ENCODE results near the gene CHN2. TPM values are rescaled to one million over a fixed set of nuclear protein-coding genes. Genes with fewer than 3 reads are reported as not detected.

The CHN2 gene
- total RNA-seq, 5 donors from 2014 or later (not counting 1 experiment from before 2014, with no cell fraction given) = 4.5 to 9.0 (median 6.6) TPM

DNA sequence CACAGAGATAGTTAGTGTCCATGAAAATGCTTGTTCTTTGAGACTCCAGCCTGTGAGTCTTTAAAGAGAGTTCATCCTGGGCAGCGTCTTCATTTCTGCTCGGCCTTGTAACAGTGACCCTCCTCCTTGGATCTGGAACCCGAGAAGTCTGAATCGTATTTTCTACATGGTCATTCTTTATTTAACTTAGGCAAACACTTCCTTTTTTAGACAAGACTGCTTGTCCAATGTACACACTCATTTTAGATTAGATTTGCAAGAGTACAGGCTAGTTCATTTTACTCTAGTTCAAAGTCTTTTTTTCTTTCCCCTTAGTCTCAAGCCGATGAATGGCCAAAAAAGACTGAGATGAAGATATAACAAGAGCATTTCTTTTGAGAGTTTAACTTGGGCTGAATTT is 133.5 kb downstream of the CHN2 start:
- Mint-ChIP-seq H3K27ac (no peak overlapping the region), H3K9me3 (peaks cover 0 to 3% (median 0%) of the 10 kb centered on the region in 3 donors), H3K27me3 (no peaks in the 10 kb centered on the region), H3K4me1 (peaks cover 11 to 22% (median 11%) of the 10 kb centered on the region in 3 donors), H3K36me3 (no peaks in the 10 kb centered on the region), H3K4me3 (no peak overlapping the region)
- Histone ChIP-seq H3K9me3 (no peaks in the 10 kb centered on the region), H3K27ac (ENCODE audit: low read length) (no peak overlapping the region), H3K27me3 (replicated peaks in 1 of 2; ENCODE audit: control insufficient read depth in 2 of 2, extremely low read depth in 1 of 2, insufficient read depth in 2 of 2, low read length in 1 of 2) (no peaks in the 10 kb centered on the region), H3K4me3 (ENCODE audit: control insufficient read depth in 1 of 2, extremely low read depth in 1 of 2, low read length in 1 of 2) (no peak overlapping the region), H3K36me3 (ENCODE audit: control insufficient read depth in 2 of 2, extremely low read depth in 1 of 2, insufficient read depth in 1 of 2, low read length in 1 of 2) (no peaks in the 10 kb centered on the region), H3K4me1 (ENCODE audit: control insufficient read depth in 1 of 2, extremely low read depth in 1 of 2, insufficient read depth in 2 of 2, low read length in 2 of 2) (peaks cover 0 to 15% of the 10 kb centered on the region in 2 experiments)
- DNase-seq (no peak), ATAC-seq (replicated peaks in 1 of 4) (no peak)
- WGBS (ENCODE audit: insufficient coverage) = 80% methylated on average over 1 of the region's 5 CpGs
- ChIA-PET POLR2A (no interaction called here), CTCF (no interaction called here)

DNA sequence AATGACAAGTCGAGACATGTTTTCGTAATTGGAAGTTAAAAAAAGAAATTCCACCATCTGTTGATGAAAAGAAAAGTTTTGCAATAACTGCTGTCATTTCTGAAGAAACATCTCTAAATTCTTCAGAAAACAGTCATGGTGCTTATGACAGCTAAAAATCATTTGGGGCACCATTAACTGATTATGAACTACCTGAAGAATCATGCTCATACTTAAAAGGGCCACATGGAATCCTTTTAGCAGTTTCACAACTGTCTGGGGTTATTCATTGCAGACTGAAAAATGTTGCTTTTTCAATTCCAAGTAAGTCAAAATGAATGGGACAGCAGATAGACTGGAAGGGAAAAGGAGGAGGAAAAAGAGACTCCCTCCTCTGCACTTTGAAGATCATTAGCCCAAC is 134.2 kb downstream of the CHN2 start:
- no peak overlapping the region for H3K4me3 ChIP-seq (ENCODE audit: control insufficient read depth in 1 of 2, extremely low read depth in 1 of 2, low read length in 1 of 2)
- Mint-ChIP-seq H3K36me3 (no peaks in the 10 kb centered on the region), H3K4me3 (no peak overlapping the region), H3K4me1 (peaks cover 11 to 22% (median 11%) of the 10 kb centered on the region in 3 donors), H3K9me3 (peaks cover 0 to 3% (median 0%) of the 10 kb centered on the region in 3 donors), H3K27me3 (no peaks in the 10 kb centered on the region), H3K27ac (no peak overlapping the region)
- H3K4me1 ChIP-seq (ENCODE audit: control insufficient read depth in 1 of 2, extremely low read depth in 1 of 2, insufficient read depth in 2 of 2, low read length in 2 of 2) = peaks cover 0 to 15% of the 10 kb centered on the region in 2 experiments
- no peaks in the 10 kb centered on the region for H3K27me3 ChIP-seq (replicated peaks in 1 of 2; ENCODE audit: control insufficient read depth in 2 of 2, extremely low read depth in 1 of 2, insufficient read depth in 2 of 2, low read length in 1 of 2)
- no CpG with 5 or more reads among the region's 2 CpGs for WGBS (ENCODE audit: insufficient coverage)
- CTCF ChIA-PET = interaction anchor here in 1 of 2 donors (0.6 kb wide), 1 partner anchor 939 kb away, joined by 3 read pairs; no protein-coding TSS in a partner anchor
- H3K36me3 ChIP-seq (ENCODE audit: control insufficient read depth in 2 of 2, extremely low read depth in 1 of 2, insufficient read depth in 1 of 2, low read length in 1 of 2) = no peaks in the 10 kb centered on the region
- POLR2A ChIA-PET = no interaction called here
- ATAC-seq (replicated peaks in 1 of 4) = no peak
- no peak overlapping the region for H3K27ac ChIP-seq (ENCODE audit: low read length)
- DNase-seq = no peak
- H3K9me3 ChIP-seq = no peaks in the 10 kb centered on the region

DNA sequence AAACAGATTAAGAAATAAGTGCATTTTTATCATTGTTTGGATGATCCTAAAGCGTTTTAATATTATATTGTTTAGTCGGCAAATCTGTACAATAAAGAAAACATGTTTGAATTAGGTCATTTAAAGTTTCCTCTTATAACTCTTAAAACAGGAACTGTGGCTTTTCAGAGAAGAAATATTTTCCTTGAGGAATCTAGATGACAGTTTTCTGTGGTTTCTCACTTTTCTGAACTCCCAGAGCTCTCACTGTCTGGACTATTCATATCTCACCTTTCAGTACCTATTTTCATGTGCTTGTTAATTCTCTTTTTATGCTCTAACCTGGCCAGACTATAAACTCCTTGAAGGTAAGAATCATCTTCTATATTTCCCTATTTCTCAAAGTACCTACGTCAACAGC is 135.1 kb downstream of the CHN2 start:
- DNase-seq (no peak), ATAC-seq (replicated peaks in 1 of 4) (no peak)
- Histone ChIP-seq H3K4me1 (ENCODE audit: control insufficient read depth in 1 of 2, extremely low read depth in 1 of 2, insufficient read depth in 2 of 2, low read length in 2 of 2) (peaks cover 0 to 15% of the 10 kb centered on the region in 2 experiments), H3K9me3 (no peaks in the 10 kb centered on the region), H3K27ac (ENCODE audit: low read length) (no peak overlapping the region), H3K36me3 (ENCODE audit: control insufficient read depth in 2 of 2, extremely low read depth in 1 of 2, insufficient read depth in 1 of 2, low read length in 1 of 2) (no peaks in the 10 kb centered on the region), H3K27me3 (replicated peaks in 1 of 2; ENCODE audit: control insufficient read depth in 2 of 2, extremely low read depth in 1 of 2, insufficient read depth in 2 of 2, low read length in 1 of 2) (no peaks in the 10 kb centered on the region), H3K4me3 (ENCODE audit: control insufficient read depth in 1 of 2, extremely low read depth in 1 of 2, low read length in 1 of 2) (no peak overlapping the region)
- H3K27ac Mint-ChIP-seq = peak overlapping the region in 1 of 2 donors; percentile 4
- WGBS (ENCODE audit: insufficient coverage) = no CpG with 5 or more reads among the region's 3 CpGs
- ChIA-PET POLR2A (no interaction called here), CTCF (interaction anchor here in 1 of 2 donors (0.7 kb wide), 1 partner anchor 1566 kb away, joined by 15 read pairs; no protein-coding TSS in a partner anchor)
- no peaks in the 10 kb centered on the region for H3K36me3 Mint-ChIP-seq
- H3K4me3 Mint-ChIP-seq = no peak overlapping the region
- no peaks in the 10 kb centered on the region for H3K27me3 Mint-ChIP-seq
- H3K4me1 Mint-ChIP-seq = peaks cover 11 to 22% (median 13%) of the 10 kb centered on the region in 3 donors
- H3K9me3 Mint-ChIP-seq = peaks cover 0 to 3% (median 0%) of the 10 kb centered on the region in 3 donors

DNA sequence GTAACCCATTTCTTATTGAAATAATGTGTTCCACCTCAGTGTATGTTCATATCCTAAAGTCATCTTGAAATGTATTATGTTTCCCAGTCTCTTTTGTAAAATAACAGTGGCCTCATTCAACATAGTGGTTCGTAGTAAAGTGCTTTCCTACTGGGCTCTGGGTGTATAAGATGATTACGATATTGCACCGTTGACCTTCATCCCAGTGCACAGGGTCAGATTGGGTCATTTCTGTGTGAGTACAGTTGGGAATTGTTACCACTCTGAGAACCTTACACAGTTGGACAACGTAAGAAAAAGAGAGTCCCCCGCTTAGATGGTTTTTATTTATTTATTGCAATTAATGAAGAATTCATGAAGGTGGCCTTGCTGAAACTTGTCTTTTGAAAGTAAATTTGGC is 135.6 kb downstream of the CHN2 start:
- Mint-ChIP-seq H3K4me3 (no peak overlapping the region), H3K9me3 (peaks cover 0 to 3% (median 0%) of the 10 kb centered on the region in 3 donors), H3K36me3 (no peaks in the 10 kb centered on the region), H3K27ac (no peak overlapping the region), H3K4me1 (peaks cover 12 to 22% (median 15%) of the 10 kb centered on the region in 3 donors), H3K27me3 (no peaks in the 10 kb centered on the region)
- Histone ChIP-seq H3K27ac (ENCODE audit: low read length) (no peak overlapping the region), H3K36me3 (ENCODE audit: control insufficient read depth in 2 of 2, extremely low read depth in 1 of 2, insufficient read depth in 1 of 2, low read length in 1 of 2) (no peaks in the 10 kb centered on the region), H3K4me3 (ENCODE audit: control insufficient read depth in 1 of 2, extremely low read depth in 1 of 2, low read length in 1 of 2) (no peak overlapping the region), H3K27me3 (replicated peaks in 1 of 2; ENCODE audit: control insufficient read depth in 2 of 2, extremely low read depth in 1 of 2, insufficient read depth in 2 of 2, low read length in 1 of 2) (no peaks in the 10 kb centered on the region), H3K9me3 (no peaks in the 10 kb centered on the region), H3K4me1 (ENCODE audit: control insufficient read depth in 1 of 2, extremely low read depth in 1 of 2, insufficient read depth in 2 of 2, low read length in 2 of 2) (peaks cover 1 to 15% of the 10 kb centered on the region in 2 experiments)
- DNase-seq = no peak
- ChIA-PET POLR2A (no interaction called here), CTCF (no interaction called here)
- 90% methylated on average over 4 of the region's 5 CpGs for WGBS (ENCODE audit: insufficient coverage)
- ATAC-seq (replicated peaks in 1 of 4) = no peak

DNA sequence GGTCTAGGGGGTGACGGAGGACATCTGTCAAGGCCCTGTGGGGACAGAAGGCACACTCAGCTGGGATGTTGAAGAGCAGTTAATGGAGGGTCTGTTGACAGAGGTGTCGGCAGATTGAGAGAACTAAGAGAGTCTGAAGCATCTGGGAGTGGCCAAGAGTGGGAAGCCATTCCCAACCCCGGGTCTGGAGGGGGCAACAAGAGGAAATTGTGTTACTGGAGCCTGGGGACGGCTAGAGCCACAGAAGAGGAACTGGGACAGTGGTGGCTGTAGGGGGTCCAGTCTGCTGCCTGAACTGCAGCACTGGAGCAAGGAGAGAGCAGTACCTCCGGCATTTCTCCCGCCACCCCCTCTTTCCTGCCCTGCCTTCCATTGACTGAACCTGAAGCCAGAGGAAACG is 136.6 kb downstream of the CHN2 start:
- H3K27ac ChIP-seq (ENCODE audit: low read length) = no peak overlapping the region

DNA sequence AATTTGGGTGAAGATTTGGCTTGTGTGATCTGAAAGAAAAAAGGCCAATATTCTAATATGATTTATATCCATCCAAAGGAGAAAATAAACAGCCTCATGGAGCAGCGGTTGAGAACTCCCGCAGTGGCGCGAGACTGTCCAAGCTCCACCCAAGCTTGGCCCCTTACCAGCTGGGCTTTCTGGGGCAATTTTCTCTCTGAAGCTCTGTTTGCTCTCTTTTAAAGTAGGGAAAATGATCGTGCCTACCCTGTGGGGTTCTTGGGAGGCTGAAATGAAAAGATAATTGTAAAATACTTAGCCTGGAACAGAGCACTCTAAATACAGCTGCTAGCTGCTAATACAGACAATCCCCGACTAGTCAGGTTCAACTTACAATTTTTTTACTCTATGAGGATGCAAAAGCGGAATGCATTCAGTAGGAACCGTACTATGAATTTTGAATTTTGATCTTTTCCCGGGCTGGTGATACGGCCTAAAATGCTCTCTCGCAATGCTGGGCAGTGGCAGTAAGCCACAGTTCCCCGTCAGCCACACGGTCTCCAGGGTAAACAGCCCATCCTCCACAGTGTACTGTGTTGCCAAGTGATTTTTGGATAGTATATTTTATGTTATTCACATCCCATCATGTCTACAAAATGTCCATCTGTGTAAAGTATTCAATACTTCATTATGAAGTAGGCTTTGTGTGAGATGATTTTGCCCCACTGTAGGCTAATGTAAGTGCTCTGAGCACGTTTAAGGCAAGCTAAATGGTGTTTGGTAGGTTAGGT is 137.7 kb downstream of the CHN2 start:
- H3K4me1 ChIP-seq (ENCODE audit: control insufficient read depth in 1 of 2, extremely low read depth in 1 of 2, insufficient read depth in 2 of 2, low read length in 2 of 2) = peaks cover 19 to 29% of the 10 kb centered on the region in 2 experiments
- CTCF ChIA-PET = interaction anchor here in 1 of 2 donors (0.7 kb wide), 1 partner anchor 449 kb away, joined by 3 read pairs; no protein-coding TSS in a partner anchor
- H3K27ac Mint-ChIP-seq = no peak overlapping the region
- H3K9me3 Mint-ChIP-seq = no peaks in the 10 kb centered on the region
- no peaks in the 10 kb centered on the region for H3K27me3 ChIP-seq (replicated peaks in 1 of 2; ENCODE audit: control insufficient read depth in 2 of 2, extremely low read depth in 1 of 2, insufficient read depth in 2 of 2, low read length in 1 of 2)
- no peaks in the 10 kb centered on the region for H3K27me3 Mint-ChIP-seq
- DNase-seq (no peak), ATAC-seq (replicated peaks in 1 of 4) (no peak)
- H3K36me3 Mint-ChIP-seq = no peaks in the 10 kb centered on the region
- no peaks in the 10 kb centered on the region for H3K36me3 ChIP-seq (ENCODE audit: control insufficient read depth in 2 of 2, extremely low read depth in 1 of 2, insufficient read depth in 1 of 2, low read length in 1 of 2)
- H3K9me3 ChIP-seq = no peaks in the 10 kb centered on the region
- WGBS (ENCODE audit: insufficient coverage) = 88% methylated on average over 4 of the region's 14 CpGs
- no peak overlapping the region for H3K4me3 ChIP-seq (ENCODE audit: control insufficient read depth in 1 of 2, extremely low read depth in 1 of 2, low read length in 1 of 2)
- POLR2A ChIA-PET = interaction anchor here in 1 of 2 donors (0.6 kb wide), 1 partner anchor 308 kb away, joined by 3 read pairs; no protein-coding TSS in a partner anchor
- H3K27ac ChIP-seq (ENCODE audit: low read length) = no peak overlapping the region
- H3K4me3 Mint-ChIP-seq = no peak overlapping the region
- H3K4me1 Mint-ChIP-seq = peaks cover 30 to 37% (median 33%) of the 10 kb centered on the region in 3 donors

More for the DNA sequence above, 136.6 kb downstream of the CHN2 start:
- ATAC-seq (replicated peaks in 1 of 4) = no peak
- H3K36me3 ChIP-seq (ENCODE audit: control insufficient read depth in 2 of 2, extremely low read depth in 1 of 2, insufficient read depth in 1 of 2, low read length in 1 of 2) = no peaks in the 10 kb centered on the region
- no peaks in the 10 kb centered on the region for H3K9me3 ChIP-seq
- POLR2A ChIA-PET = no interaction called here
- H3K27me3 ChIP-seq (replicated peaks in 1 of 2; ENCODE audit: control insufficient read depth in 2 of 2, extremely low read depth in 1 of 2, insufficient read depth in 2 of 2, low read length in 1 of 2) = no peaks in the 10 kb centered on the region
- Mint-ChIP-seq H3K27ac (no peak overlapping the region), H3K9me3 (peaks cover 0 to 3% (median 0%) of the 10 kb centered on the region in 3 donors), H3K4me3 (no peak overlapping the region), H3K4me1 (peaks cover 20 to 29% (median 24%) of the 10 kb centered on the region in 3 donors), H3K27me3 (no peaks in the 10 kb centered on the region), H3K36me3 (no peaks in the 10 kb centered on the region)
- peaks cover 10 to 20% of the 10 kb centered on the region in 2 experiments for H3K4me1 ChIP-seq (ENCODE audit: control insufficient read depth in 1 of 2, extremely low read depth in 1 of 2, insufficient read depth in 2 of 2, low read length in 2 of 2)
- 91% methylated on average over 4 of the region's 7 CpGs for WGBS (ENCODE audit: insufficient coverage)
- DNase-seq = no peak
- CTCF ChIA-PET = no interaction called here
- H3K4me3 ChIP-seq (ENCODE audit: control insufficient read depth in 1 of 2, extremely low read depth in 1 of 2, low read length in 1 of 2) = no peak overlapping the region

All from T-cell (primary cell).